Coronary artery (tissue), 2 donors: Measurements from ENCODE around the gene DDX31.

Source experiments
- DNase-seq: peaks from one replicate; pipeline ENCODE4 v3.0.0-alpha.2; 2017; ENCODE audit warnings: low spot score
- H3K27ac ChIP-seq, 2 donors: fragments of 200-600 bp; sonication (generic); one replicate each; pipeline ENCODE4 v1.5.1; 2016 to 2019
- H3K4me3 ChIP-seq: fragments of 200-600 bp; sonication (generic); 2 replicates; pipeline ENCODE4 v1.5.1; 2016; ENCODE audit warnings: mild to moderate bottlenecking, moderate library complexity
- TF ChIP-seq, protein P1 (sequence below): fragments of 200-600 bp; sonication (generic); IDR thresholded peaks from one replicate; pipeline ENCODE4 v1.5.1; 2019; ENCODE audit warnings: antibody characterized with exemption

Gene DDX31

GRCh38 chr9:132552041-132552440, 117.7 kb downstream of the DDX31 start:
- H3K4me3 ChIP-seq, result no peak overlapping the region
- H3K27ac ChIP-seq, result no peak overlapping the region
- DNase-seq, result no peak
- TF ChIP-seq, protein P1, sequence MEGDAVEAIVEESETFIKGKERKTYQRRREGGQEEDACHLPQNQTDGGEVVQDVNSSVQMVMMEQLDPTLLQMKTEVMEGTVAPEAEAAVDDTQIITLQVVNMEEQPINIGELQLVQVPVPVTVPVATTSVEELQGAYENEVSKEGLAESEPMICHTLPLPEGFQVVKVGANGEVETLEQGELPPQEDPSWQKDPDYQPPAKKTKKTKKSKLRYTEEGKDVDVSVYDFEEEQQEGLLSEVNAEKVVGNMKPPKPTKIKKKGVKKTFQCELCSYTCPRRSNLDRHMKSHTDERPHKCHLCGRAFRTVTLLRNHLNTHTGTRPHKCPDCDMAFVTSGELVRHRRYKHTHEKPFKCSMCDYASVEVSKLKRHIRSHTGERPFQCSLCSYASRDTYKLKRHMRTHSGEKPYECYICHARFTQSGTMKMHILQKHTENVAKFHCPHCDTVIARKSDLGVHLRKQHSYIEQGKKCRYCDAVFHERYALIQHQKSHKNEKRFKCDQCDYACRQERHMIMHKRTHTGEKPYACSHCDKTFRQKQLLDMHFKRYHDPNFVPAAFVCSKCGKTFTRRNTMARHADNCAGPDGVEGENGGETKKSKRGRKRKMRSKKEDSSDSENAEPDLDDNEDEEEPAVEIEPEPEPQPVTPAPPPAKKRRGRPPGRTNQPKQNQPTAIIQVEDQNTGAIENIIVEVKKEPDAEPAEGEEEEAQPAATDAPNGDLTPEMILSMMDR, result no peak

GRCh38 chr9:132551556-132551955, 118.2 kb downstream of the DDX31 start:
- no peak overlapping the region for H3K27ac ChIP-seq
- no peak overlapping the region for H3K4me3 ChIP-seq
- TF ChIP-seq, protein P1, result no peak
- DNase-seq, result no peak

DNA sequence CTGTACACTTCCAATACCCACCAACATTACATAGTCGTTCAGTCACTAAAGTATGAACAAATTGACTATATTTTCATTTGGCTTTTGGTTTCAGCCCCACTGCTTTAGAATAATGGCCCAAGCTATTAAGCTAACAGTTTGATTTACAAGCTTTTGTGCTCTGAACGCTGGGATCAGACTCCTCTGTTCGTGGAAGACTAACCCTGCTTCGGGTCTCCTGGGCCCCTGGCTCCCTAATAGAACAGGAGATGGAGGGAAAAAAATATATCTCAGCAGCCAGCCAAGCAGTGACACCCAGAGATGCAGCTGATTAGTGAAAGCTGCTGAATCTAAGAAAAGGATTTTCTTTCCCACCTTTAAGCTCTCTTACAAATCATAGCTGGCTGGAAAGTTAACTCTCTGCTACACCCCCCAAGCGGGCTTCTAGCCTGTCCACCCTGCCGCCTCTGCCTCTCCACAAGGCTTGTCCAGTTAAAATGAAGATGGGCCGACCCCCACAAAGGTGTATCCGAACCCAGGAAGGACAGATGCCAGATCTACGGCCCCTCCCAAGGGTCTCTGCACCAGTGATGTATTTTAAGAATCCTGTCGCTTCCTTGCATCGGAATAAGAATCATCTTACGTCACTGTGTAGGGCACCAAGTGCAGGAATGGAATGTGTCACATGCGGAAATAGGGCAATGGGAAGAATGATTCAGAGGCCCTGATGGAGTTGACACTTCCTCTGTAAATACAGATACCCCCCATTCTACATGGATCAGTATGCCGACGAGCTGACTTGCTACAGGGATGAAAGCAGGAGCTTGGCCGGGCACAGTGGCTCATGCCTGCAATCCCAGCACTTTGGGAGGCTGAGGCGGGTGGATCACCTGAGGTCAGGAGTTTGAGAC, 120.8 kb downstream of the DDX31 start:
- TF ChIP-seq, protein P1, result no peak
- Histone ChIP-seq H3K4me3 (no peak overlapping the region), H3K27ac (no peak overlapping the region)
- no peak for DNase-seq

DNA sequence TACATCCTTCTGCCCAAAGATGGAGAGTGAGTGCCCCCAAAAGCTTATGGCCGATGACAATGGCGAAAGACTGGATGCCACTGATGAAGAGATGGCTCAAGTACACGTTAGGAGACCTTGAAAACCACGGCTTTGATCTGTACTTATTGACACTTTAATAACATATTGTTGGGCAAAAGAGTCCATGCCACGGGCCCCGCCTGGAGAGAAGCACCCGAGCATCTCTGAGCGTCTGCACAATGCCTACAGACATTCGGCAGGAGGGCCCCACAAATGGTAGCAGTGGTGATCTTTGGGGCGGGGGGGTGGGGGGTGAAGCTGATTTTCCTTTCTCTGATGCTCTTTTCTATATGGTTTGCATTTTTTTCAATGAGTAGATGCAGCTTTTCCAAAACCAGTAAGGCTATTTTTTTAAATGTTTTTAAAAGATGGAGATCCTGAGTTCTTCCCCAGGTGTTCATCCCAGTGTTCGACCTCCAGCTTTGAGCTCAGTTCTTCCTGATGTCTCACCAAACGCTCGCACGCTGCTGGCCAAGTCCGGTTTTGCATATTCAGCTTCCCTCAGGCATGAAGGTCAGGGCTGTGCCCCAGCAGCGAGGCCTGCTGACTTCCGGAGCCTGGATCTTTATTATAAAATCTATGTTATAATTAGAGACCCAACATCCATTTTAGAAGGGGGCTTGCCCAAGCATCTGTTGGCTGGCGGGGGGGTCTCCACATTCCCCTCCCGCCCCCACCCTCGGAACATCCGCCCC, 121.6 kb downstream of the DDX31 start:
- H3K27ac ChIP-seq, result no peak overlapping the region
- TF ChIP-seq, protein P1, result no peak
- DNase-seq, result no peak

GRCh38 chr9:132547436-132547835, 122.3 kb downstream of the DDX31 start:
- TF ChIP-seq, protein P1, result no peak
- Histone ChIP-seq H3K4me3 (no peak overlapping the region), H3K27ac (no peak overlapping the region)
- no peak for DNase-seq

More for the DNA sequence above, 121.6 kb downstream of the DDX31 start:
- no peak overlapping the region for H3K4me3 ChIP-seq

GRCh38 chr9:132547052-132547431, 122.7 kb downstream of the DDX31 start:
- Histone ChIP-seq H3K27ac (no peak overlapping the region), H3K4me3 (no peak overlapping the region)
- TF ChIP-seq, protein P1, result no peak
- DNase-seq, result no peak
